SK-N-SH treated with all-trans-retinoic acid at 6 μM for 48 hours (cell line): Measurements from ENCODE around the gene PTP4A2.
"Not testable (repeated sequence)": the region's sequence is repeated elsewhere in the genome, so short reads cannot be mapped to it uniquely, and the experiment has no call there.

ENCODE experiments used
- ATAC-seq: fragments of 200-7000 bp; cut with Tn5 transposase; 3 replicates; pipeline ENCODE4 v1.9.1; 2020; ENCODE audit warnings: mild to moderate bottlenecking, moderate library complexity
- CSDC2 ChIP-seq: fragments of 250-450 bp; sonication (Bioruptor Pico); IDR thresholded peaks from 2 replicates; pipeline ENCODE4 v1.5.0; 2020; ENCODE audit warnings: mild to moderate bottlenecking, moderate library complexity
- GLIS3 ChIP-seq: fragments of 250-450 bp; sonication (Bioruptor Pico); IDR thresholded peaks from 2 replicates; pipeline ENCODE4 v1.5.0; 2020; ENCODE audit warnings: mild to moderate bottlenecking, moderate library complexity
- OSR1 ChIP-seq: fragments of 250-450 bp; sonication (Bioruptor Pico); IDR thresholded peaks from 2 replicates; pipeline ENCODE4 v1.8.0; 2022; ENCODE audit warnings: moderate library complexity, mild to moderate bottlenecking, inconsistent platforms
- PPARA ChIP-seq: fragments of 250-450 bp; sonication (Bioruptor Pico); IDR thresholded peaks from 2 replicates; pipeline ENCODE4 v1.5.0; 2020; ENCODE audit warnings: mild to moderate bottlenecking, borderline replicate concordance
- RARB ChIP-seq: fragments of 250-450 bp; sonication (Bioruptor Pico); IDR thresholded peaks from 2 replicates; pipeline ENCODE4 v1.8.0; 2021; ENCODE audit warnings: mild to moderate bottlenecking, moderate library complexity
- SNAI2 ChIP-seq: fragments of 250-450 bp; sonication (Bioruptor Pico); IDR thresholded peaks from 2 replicates; pipeline ENCODE4 v1.5.0; 2020; ENCODE audit warnings: mild to moderate bottlenecking, moderate library complexity
- TCF4 ChIP-seq: fragments of 250-450 bp; sonication (Bioruptor Pico); IDR thresholded peaks from 2 replicates; pipeline ENCODE4 v1.8.0; 2021; ENCODE audit warnings: mild to moderate bottlenecking, moderate library complexity, borderline replicate concordance
- ZC3H10 ChIP-seq: fragments of 250-450 bp; sonication (Bioruptor Pico); IDR thresholded peaks from 2 replicates; pipeline ENCODE4 v1.5.1; 2021; ENCODE audit warnings: mild to moderate bottlenecking, moderate library complexity
- ZFP3 ChIP-seq: fragments of 250-450 bp; sonication (Bioruptor Pico); IDR thresholded peaks from 2 replicates; pipeline ENCODE4 v1.5.0; 2020; ENCODE audit warnings: mild to moderate bottlenecking, moderate library complexity
- ZFP30 ChIP-seq: fragments of 450-650 bp; formaldehyde crosslinking; IDR thresholded peaks from 2 replicates; pipeline ENCODE4 v1.5.0; 2022; ENCODE audit warnings: mild to moderate bottlenecking, moderate library complexity
- ZNF565 ChIP-seq: fragments of 450-650 bp; formaldehyde crosslinking; conservative IDR thresholded peaks from 2 replicates; pipeline ENCODE4 v1.5.0; 2020; ENCODE audit warnings: low read depth, mild to moderate bottlenecking, moderate library complexity
- ZNF8 ChIP-seq: fragments of 450-650 bp; formaldehyde crosslinking; IDR thresholded peaks from 2 replicates; pipeline ENCODE4 v1.5.0; 2020; ENCODE audit warnings: mild to moderate bottlenecking, moderate library complexity
- TF ChIP-seq, protein P1 (sequence below): fragments of 250-450 bp; sonication (Bioruptor Pico); IDR thresholded peaks from 2 replicates; pipeline ENCODE4 v1.8.0; 2020; ENCODE audit warnings: mild to moderate bottlenecking, moderate library complexity, borderline replicate concordance
- TF ChIP-seq, protein P2 (sequence below): fragments of 250-450 bp; sonication (Bioruptor Pico); IDR thresholded peaks from 2 replicates; pipeline ENCODE4 v1.5.0; 2020; ENCODE audit warnings: mild to moderate bottlenecking, moderate library complexity
- TF ChIP-seq, protein P3 (sequence below): fragments of 250-450 bp; sonication (Bioruptor Pico); IDR thresholded peaks from 2 replicates; pipeline ENCODE4 v1.5.1; 2021; ENCODE audit warnings: mild to moderate bottlenecking, moderate library complexity
- TF ChIP-seq, protein P4 (sequence below): fragments of 250-450 bp; sonication (Bioruptor Pico); IDR thresholded peaks from 2 replicates; pipeline ENCODE4 v1.8.0; 2021; ENCODE audit warnings: low read depth, mild to moderate bottlenecking, moderate library complexity, borderline replicate concordance

Gene PTP4A2

DNA sequence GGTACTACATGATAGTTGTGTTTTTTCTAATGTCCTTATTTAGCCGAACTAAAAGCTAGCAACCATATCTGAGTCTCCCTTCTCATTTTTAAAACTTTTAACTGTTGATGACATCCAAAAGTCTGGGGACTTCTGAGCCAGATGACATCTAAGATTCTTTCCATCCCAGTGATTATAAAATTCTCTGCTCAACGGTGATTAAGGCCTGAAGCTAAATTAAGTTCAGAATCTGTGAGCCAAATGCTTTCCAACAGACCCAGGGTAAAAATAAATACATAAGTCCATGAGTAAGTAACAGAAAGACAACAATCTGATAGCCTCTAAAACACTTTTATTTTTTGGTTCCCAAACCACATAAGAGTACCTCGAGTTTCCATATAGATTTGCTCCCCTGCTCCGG is 13.1 kb upstream of the PTP4A2 start:
- TF ChIP-seq, protein P1, sequence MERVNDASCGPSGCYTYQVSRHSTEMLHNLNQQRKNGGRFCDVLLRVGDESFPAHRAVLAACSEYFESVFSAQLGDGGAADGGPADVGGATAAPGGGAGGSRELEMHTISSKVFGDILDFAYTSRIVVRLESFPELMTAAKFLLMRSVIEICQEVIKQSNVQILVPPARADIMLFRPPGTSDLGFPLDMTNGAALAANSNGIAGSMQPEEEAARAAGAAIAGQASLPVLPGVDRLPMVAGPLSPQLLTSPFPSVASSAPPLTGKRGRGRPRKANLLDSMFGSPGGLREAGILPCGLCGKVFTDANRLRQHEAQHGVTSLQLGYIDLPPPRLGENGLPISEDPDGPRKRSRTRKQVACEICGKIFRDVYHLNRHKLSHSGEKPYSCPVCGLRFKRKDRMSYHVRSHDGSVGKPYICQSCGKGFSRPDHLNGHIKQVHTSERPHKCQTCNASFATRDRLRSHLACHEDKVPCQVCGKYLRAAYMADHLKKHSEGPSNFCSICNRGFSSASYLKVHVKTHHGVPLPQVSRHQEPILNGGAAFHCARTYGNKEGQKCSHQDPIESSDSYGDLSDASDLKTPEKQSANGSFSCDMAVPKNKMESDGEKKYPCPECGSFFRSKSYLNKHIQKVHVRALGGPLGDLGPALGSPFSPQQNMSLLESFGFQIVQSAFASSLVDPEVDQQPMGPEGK (CRISPR knock-in tag): no peak
- TF ChIP-seq SNAI2 (CRISPR knock-in tag) (no peak), ZC3H10 (CRISPR knock-in tag) (no peak)
- TF ChIP-seq, protein P2, sequence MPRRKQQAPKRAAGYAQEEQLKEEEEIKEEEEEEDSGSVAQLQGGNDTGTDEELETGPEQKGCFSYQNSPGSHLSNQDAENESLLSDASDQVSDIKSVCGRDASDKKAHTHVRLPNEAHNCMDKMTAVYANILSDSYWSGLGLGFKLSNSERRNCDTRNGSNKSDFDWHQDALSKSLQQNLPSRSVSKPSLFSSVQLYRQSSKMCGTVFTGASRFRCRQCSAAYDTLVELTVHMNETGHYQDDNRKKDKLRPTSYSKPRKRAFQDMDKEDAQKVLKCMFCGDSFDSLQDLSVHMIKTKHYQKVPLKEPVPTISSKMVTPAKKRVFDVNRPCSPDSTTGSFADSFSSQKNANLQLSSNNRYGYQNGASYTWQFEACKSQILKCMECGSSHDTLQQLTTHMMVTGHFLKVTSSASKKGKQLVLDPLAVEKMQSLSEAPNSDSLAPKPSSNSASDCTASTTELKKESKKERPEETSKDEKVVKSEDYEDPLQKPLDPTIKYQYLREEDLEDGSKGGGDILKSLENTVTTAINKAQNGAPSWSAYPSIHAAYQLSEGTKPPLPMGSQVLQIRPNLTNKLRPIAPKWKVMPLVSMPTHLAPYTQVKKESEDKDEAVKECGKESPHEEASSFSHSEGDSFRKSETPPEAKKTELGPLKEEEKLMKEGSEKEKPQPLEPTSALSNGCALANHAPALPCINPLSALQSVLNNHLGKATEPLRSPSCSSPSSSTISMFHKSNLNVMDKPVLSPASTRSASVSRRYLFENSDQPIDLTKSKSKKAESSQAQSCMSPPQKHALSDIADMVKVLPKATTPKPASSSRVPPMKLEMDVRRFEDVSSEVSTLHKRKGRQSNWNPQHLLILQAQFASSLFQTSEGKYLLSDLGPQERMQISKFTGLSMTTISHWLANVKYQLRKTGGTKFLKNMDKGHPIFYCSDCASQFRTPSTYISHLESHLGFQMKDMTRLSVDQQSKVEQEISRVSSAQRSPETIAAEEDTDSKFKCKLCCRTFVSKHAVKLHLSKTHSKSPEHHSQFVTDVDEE: no peak
- ATAC-seq: no peak

DNA sequence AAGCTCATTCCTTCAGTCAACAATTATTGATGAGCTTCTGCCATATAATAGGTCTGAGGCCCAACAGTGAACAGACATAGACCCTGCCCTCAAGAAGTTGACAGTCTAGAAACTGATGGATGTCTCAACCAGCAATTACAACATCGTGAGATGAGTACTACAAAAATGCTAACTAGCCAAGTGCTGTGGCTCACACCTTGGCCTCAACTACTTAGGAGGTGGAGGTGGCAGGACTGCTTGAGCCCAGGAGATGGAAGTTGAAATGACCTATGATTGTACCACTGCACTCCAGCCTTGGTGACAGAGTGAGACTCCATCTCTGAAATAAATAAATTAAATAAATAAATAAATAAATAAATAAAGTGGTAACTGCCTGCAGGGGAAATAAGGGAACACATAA is 11.7 kb upstream of the PTP4A2 start:
- TF ChIP-seq ZFP30: no peak
- TF ChIP-seq ZNF565 (CRISPR knock-in tag): no peak
- TF ChIP-seq, protein P3, sequence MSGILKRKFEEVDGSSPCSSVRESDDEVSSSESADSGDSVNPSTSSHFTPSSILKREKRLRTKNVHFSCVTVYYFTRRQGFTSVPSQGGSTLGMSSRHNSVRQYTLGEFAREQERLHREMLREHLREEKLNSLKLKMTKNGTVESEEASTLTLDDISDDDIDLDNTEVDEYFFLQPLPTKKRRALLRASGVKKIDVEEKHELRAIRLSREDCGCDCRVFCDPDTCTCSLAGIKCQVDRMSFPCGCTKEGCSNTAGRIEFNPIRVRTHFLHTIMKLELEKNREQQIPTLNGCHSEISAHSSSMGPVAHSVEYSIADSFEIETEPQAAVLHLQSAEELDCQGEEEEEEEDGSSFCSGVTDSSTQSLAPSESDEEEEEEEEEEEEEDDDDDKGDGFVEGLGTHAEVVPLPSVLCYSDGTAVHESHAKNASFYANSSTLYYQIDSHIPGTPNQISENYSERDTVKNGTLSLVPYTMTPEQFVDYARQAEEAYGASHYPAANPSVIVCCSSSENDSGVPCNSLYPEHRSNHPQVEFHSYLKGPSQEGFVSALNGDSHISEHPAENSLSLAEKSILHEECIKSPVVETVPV: no peak
- TF ChIP-seq, protein P4, sequence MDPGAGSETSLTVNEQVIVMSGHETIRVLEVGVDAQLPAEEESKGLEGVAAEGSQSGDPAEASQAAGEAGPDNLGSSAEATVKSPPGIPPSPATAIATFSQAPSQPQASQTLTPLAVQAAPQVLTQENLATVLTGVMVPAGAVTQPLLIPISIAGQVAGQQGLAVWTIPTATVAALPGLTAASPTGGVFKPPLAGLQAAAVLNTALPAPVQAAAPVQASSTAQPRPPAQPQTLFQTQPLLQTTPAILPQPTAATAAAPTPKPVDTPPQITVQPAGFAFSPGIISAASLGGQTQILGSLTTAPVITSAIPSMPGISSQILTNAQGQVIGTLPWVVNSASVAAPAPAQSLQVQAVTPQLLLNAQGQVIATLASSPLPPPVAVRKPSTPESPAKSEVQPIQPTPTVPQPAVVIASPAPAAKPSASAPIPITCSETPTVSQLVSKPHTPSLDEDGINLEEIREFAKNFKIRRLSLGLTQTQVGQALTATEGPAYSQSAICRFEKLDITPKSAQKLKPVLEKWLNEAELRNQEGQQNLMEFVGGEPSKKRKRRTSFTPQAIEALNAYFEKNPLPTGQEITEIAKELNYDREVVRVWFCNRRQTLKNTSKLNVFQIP (CRISPR knock-in tag): no peak
- TF ChIP-seq CSDC2: no peak
- TF ChIP-seq GLIS3 (CRISPR knock-in tag): no peak
- no peak for TF ChIP-seq PPARA (CRISPR knock-in tag)
- no peak for TF ChIP-seq RARB (CRISPR knock-in tag)
- TF ChIP-seq ZFP3 (CRISPR knock-in tag): no peak
- TF ChIP-seq TCF4 (CRISPR knock-in tag): no peak
- no peak for TF ChIP-seq ZC3H10 (CRISPR knock-in tag)
- no peak for TF ChIP-seq ZNF8 (CRISPR knock-in tag)
- TF ChIP-seq, protein P2: no peak
- TF ChIP-seq, protein P1 (CRISPR knock-in tag): no peak
- no peak for TF ChIP-seq OSR1 (CRISPR knock-in tag)
- TF ChIP-seq SNAI2 (CRISPR knock-in tag): no peak
- no peak for ATAC-seq

DNA sequence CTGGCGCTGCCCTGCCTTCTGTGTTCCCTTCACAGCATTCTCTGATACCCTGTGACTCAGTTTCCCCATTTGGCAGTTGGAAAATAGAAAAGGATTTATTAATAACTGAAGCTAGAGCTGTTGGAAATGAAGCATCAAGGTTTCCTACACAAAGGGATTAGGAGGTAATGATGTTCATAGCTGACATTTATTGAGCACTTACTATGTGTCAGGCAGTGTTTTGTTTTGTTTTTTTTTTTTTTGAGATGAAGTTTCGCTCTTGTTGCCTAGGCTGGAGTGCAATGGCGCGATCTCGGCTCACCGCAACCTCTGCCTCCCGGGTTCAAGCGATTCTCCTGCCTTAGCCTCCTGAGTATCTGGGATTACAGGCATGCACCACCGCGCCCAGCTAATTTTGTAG is 7.5 kb upstream of the PTP4A2 start:
- not testable (repeated sequence) for ATAC-seq
